Epithelial cell of esophagus (primary cell): ENCODE results near the gene TFEB.

ENCODE experiments used
- DNase-seq: peaks from one replicate; pipeline ENCODE4 v3.0.0; 2010; ENCODE audit warnings: low read depth
- H3K4me3 ChIP-seq: 2 replicates; pipeline ENCODE4 v1.5.1; 2011; ENCODE audit warnings: mild to moderate bottlenecking, low read length, control low read depth
- TF ChIP-seq, protein P1 (sequence below): IDR thresholded peaks from 2 replicates; pipeline ENCODE4 v1.5.1; 2011; ENCODE audit warnings: low read depth, mild to moderate bottlenecking, low read length, control low read depth, inconsistent platforms; ENCODE audit not compliant: insufficient read depth; ENCODE audit errors: missing control alignments

The TFEB gene

DNA sequence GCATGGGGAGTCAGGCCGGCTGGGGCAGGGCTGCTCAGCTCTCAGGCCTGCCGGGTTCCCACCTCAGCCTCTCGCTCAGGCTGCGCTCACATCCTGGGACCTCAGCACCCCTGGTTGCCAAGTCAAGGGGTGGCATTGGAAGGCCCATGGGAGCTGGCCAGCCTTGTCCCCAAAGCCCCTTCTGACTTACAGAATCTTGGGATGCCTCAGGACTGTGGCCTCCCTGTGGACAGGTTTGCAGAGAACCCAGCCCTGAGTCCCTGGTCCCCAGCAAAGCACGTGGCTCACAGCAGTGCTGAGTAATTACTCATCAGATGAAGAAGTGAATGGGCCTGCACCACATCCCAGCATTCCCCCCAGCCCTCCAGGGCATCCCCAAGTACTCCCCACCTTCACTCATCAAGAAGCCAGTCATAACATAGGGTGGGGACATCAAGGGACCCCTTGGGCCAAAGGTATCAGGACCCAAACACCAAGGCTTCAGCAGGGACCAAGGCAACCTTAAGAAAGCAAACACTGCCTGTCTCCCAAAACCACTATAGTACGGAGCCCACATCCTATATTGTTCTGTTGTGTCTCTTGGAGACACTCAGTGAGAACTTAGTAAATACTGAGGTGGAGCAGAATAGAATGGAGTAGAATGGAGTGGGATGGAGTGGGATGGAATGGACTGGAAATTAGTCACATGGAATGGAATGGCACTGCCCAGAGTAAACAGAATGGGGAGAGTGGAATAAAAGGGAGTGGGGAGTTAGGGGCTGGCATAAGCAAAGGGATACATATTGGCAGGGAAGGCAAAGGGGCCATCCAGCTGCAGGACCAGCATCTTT is 8.2 kb upstream of the TFEB start:
- DNase-seq = no peak
- H3K4me3 ChIP-seq = no peak overlapping the region
- TF ChIP-seq, protein P1, sequence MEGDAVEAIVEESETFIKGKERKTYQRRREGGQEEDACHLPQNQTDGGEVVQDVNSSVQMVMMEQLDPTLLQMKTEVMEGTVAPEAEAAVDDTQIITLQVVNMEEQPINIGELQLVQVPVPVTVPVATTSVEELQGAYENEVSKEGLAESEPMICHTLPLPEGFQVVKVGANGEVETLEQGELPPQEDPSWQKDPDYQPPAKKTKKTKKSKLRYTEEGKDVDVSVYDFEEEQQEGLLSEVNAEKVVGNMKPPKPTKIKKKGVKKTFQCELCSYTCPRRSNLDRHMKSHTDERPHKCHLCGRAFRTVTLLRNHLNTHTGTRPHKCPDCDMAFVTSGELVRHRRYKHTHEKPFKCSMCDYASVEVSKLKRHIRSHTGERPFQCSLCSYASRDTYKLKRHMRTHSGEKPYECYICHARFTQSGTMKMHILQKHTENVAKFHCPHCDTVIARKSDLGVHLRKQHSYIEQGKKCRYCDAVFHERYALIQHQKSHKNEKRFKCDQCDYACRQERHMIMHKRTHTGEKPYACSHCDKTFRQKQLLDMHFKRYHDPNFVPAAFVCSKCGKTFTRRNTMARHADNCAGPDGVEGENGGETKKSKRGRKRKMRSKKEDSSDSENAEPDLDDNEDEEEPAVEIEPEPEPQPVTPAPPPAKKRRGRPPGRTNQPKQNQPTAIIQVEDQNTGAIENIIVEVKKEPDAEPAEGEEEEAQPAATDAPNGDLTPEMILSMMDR = no peak

DNA sequence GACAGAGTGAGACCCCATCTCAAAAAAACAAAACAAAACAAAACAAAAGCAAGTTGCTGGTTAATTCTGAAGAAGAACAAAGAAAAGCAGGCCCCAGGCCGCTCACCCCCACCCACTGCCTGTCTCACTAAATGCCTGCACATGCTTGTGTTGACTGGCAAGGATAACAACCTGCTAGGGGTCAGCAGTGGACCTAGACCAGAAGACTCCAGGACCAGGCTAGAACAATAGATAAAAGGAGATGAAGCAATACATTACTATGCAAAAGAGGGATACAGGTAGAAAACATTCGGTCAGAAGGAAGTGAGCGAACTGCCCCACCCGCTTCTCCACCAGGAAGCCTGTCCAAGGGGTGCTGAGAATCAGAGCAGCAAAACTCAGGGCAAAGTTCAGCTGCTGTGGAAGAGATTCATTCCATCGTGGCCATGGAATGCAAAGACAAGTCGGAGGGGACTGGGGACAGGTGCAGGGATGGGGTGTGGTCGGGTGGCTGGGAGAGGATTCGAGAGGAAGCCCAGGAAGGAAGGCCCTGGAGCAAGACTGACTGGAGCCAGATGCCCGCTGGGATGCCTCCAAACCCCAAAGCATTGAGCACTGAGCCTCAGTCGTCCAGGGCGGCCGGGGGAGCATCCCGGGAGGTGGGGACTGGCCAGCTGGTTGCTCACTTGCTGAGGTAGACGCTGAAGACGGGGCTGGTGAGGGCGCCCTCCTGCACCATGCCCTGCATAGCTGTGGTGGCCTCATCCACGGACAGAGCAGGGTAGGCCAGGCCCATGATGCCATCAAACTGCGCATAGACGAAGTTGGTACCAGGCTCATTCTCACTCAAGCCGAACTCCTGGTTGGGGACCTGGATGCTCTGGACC is 6.5 kb upstream of the TFEB start:
- TF ChIP-seq, protein P1 = no peak
- peak; percentile 45 for DNase-seq
- H3K4me3 ChIP-seq = no peak overlapping the region

DNA sequence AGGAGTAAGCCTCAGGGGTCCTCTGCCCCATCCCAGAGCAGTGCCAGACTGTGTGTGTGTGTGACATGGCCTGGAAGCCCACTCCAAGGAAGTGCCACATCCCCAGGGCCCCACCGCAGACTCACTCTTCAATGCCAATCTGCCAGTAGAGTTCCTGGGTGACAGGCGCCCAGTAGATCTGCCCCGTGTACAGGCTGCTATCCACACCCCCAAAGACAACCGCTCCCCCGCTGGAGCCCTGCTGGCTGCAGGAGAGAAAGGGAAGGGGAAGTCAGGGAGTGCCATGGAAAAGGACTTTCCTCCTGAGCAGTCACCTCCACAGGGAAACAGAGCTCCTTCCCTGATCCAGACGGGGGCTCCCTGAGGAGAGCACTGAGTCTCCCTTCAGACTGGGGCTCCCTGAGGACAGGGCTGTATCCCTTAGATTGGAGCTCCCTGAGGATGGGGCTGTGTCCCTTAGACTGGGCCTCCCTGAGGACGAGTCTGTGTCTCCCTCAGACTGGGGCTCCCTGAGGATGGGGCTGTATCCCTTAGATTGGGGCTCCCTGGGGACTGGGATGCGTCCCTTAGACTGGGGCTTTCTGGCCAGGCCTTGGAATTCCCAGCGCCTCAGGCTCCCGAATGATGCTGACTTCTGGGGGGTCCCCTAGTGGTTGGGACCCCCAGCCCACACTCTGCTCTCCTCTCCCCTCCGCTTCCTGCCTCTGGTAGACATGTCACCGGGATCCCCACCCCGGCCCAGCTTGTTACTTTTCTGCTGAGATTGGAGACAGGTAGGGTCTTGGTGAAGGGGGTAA is 5.2 kb upstream of the TFEB start:
- no peak for DNase-seq
- H3K4me3 ChIP-seq = no peak overlapping the region
- TF ChIP-seq, protein P1 = no peak

DNA sequence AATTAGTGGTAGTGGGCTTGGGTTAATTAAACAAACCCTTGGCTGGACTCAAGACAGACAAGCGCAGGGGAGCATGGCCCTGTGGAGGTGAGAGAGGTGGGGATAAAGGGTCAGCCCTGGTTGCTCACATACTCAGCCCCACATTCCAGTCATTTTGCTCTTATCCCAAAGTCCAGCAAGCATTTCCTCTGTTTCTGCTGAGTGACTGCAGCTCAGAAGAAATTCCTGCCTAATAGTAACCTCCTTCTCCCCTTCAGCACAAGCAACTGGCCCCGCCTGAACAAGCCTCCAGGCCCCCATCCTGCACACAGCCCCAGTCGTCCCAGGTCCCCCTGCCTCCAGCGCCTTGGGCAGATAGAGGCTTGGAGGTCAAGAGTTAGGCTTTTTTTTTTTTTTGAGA is 3.6 kb upstream of the TFEB start:
- no peak for DNase-seq
- H3K4me3 ChIP-seq = no peak overlapping the region
- TF ChIP-seq, protein P1 = no peak

DNA sequence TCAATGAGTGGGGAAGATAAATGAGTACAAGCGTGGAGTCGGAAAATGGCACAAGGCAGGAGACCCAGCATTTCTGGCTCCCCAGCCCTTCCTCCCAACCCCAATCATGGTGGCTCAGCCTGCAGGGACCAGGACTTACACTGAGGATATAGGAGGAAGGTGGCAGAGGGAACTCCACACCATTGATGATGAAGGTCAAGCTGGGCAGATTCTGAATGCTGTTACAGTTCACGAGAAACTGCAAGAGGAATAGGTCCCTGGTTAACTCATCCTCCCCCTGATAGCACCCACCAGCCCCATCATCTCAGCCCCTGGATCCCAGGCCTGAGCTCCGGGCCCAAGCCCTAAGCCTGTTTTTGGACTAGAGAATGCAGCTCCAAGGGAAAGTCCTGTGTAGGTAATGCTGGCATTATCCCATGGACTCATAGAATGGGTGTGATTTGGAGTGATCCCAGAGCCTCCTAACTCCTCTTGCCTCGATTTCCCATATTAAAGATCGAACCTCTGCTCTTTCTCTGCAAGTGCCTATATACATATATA is 2.3 kb upstream of the TFEB start:
- no peak overlapping the region for H3K4me3 ChIP-seq

More for the DNA sequence above, 2.3 kb upstream of the TFEB start:
- no peak for DNase-seq
- TF ChIP-seq, protein P1 = no peak
